NT2/D1 (cell line): ENCODE measurements around the gene AURKAIP1.
A peak's percentile ranks its signal among the peaks of the same experiment; 100 is the strongest.

ENCODE experiments used
- DNase-seq: peaks from one replicate; pipeline ENCODE4 v3.0.0-alpha.2; 2011; ENCODE audit warnings: low read depth, low spot score
- H3K27me3 ChIP-seq: 2 replicates; pipeline ENCODE4 v1.6.0; 2011; ENCODE audit warnings: mild to moderate bottlenecking; ENCODE audit not compliant: insufficient read length, insufficient read depth
- H3K36me3 ChIP-seq: 2 replicates; pipeline ENCODE4 v1.6.1; 2011; ENCODE audit warnings: mild to moderate bottlenecking, low read length, mixed read lengths; ENCODE audit not compliant: insufficient read depth, insufficient read length
- H3K4me1 ChIP-seq: 2 replicates; pipeline ENCODE4 v1.5.1; 2011; ENCODE audit not compliant: insufficient read depth, insufficient read length
- H3K4me3 ChIP-seq: 2 replicates; pipeline ENCODE4 v1.5.1; 2011; ENCODE audit warnings: low read depth; ENCODE audit not compliant: insufficient read length
- H3K9ac ChIP-seq: 2 replicates; pipeline ENCODE4 v1.6.0; 2011; ENCODE audit warnings: low read depth; ENCODE audit not compliant: insufficient read length
- H3K9me3 ChIP-seq: 2 replicates; pipeline ENCODE4 v1.5.1; 2011; ENCODE audit warnings: mild to moderate bottlenecking, low read length; ENCODE audit not compliant: insufficient read depth
- SUZ12 ChIP-seq: IDR thresholded peaks from 2 replicates; pipeline ENCODE4 v1.6.1; 2011; ENCODE audit not compliant: insufficient read length, insufficient read depth; ENCODE audit errors: extremely low read depth
- YY1 ChIP-seq: IDR thresholded peaks from 2 replicates; pipeline ENCODE4 v1.6.1; 2011; ENCODE audit not compliant: insufficient read length, insufficient read depth
- ZNF274 ChIP-seq: IDR thresholded peaks from 2 replicates; pipeline ENCODE4 v1.6.1; 2011; ENCODE audit warnings: mild to moderate bottlenecking, low read depth, low read length

The AURKAIP1 gene

DNA sequence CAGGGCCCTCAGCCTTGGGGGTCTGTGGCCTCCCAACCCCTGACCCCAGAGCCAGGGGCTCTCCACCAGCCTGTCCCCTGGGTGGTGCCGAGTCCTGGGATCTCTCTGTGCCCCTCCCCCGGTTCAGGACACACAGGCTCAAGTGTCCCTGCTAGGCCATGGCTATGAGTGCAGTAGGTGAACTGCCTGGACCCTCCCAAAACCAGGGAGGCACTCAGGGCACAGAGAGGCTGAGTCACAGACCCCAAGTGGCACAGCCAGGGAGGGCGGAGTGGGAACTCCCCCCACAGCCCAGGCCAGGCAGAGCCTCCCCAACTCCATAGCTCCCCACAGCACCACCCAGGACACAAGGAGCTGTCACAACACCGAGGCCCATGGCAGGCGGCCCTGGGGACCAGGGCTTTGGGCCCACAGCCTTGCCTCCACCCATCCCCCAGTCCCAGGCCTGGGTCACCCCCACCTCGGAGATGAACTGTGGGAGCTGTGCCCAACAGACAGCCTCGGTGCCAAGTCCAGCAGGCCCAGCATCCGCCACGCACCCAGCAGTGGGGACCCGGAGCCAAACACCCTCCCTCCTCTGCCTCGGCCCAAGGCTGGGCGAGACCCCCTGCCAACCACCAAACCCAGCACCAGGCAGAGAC lies 29.0 kb downstream of the AURKAIP1 start:
- Histone ChIP-seq H3K27me3 (no peaks in the 10 kb centered on the region), H3K9me3 (no peaks in the 10 kb centered on the region), H3K36me3 (peaks cover 13% of the 10 kb centered on the region), H3K4me3 (no peak overlapping the region), H3K9ac (peak overlapping the region; percentile 42), H3K4me1 (peaks cover 8% of the 10 kb centered on the region)
- TF ChIP-seq ZNF274 (no peak), SUZ12 (no peak), YY1 (no peak)
- no peak for DNase-seq

DNA sequence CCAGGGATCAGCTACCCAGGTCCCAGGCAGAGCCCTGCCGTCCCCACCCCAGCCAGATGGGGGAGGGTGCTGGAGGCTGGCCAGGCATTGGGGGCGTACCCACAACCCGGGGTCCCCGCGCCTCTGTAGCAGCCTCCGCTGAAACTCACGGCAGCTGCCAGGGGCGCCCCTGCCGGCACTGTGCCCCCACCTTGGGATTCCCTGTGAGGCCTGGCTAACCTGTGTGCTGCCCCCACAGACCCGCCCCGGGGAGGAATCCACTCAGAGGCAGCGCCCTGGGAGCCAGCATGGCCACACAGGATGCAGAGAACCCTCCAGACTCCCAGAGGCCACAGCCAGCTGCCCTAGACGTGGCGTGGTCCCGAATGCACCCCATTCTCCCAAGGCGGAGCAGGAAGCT lies 29.6 kb downstream of the AURKAIP1 start:
- H3K9ac ChIP-seq = peak overlapping the region; percentile 42
- DNase-seq = no peak
- TF ChIP-seq YY1 (no peak), SUZ12 (no peak), ZNF274 (no peak)
- no peaks in the 10 kb centered on the region for H3K27me3 ChIP-seq
- H3K36me3 ChIP-seq = peaks cover 19% of the 10 kb centered on the region
- H3K4me3 ChIP-seq = no peak overlapping the region
- H3K4me1 ChIP-seq = peaks cover 8% of the 10 kb centered on the region
- no peaks in the 10 kb centered on the region for H3K9me3 ChIP-seq

DNA sequence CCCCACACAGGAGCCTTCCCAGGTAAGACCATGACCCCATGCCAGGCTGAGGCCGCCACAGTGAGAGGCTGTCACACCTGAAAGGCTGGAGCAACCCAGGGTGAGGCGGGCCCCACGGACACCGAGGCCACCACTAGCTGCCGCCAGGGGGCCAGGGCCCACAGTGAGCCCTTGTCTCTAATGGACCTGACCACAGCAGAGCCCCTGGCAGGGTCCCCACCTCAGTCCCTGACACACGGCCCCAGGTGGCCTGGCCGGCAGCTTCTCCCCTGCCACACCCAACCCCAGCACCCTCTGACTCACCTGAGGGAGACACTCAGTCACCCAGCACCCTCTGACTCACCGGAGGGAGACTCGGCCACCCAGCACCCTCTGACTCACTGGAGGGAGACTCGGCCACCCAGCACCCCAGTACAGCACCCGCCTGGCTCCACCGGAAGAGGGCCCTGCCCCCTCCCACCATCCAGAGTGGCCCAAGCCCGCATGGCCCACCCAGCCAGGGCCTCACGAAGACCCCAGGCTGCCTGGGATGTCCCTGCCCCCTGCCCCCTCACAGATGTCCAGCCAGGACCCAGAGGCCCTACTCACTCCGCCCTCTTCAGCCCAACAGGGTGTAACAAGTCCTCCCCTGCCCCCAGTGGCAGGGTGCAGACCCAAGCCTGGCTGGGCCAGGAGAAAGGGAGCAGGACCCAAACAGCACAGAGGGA lies 30.2 kb downstream of the AURKAIP1 start:
- no peak for DNase-seq
- H3K36me3 ChIP-seq = peaks cover 24% of the 10 kb centered on the region
- H3K4me1 ChIP-seq = peaks cover 8% of the 10 kb centered on the region
- no peak for TF ChIP-seq SUZ12
- TF ChIP-seq ZNF274 = no peak
- no peak for TF ChIP-seq YY1
- peak overlapping the region; percentile 32 for H3K9ac ChIP-seq
- H3K9me3 ChIP-seq = no peaks in the 10 kb centered on the region
- no peak overlapping the region for H3K4me3 ChIP-seq
- no peaks in the 10 kb centered on the region for H3K27me3 ChIP-seq

DNA sequence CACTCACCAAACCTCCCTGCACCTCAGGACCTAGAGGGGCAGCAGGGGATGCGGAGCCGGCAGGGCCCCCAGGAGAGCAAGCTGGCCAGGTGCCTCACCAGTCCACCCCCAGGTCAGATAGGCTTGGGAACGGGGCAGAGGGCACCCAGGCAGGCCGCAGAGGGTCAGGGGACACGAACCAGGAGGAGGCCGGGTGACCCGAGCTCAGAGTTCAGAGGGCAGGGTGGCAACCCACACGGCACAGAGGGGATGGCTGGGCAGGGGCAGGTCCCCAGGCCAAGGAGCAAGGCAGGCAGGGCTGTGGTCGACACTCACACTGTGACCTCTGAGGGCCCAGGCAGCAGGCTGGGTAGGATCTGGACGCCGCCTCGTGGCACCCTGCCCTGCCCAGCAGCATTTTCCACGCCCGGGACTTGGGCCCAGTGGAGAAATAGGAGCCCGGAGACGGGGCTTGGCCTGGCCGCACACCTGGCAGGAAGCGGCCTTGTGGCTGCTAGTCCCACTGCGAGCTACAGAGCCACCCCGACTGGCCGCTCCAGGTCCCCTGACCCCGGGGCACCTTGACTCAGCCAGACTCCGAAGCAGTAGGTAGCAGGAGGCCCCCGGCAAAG lies 31.1 kb downstream of the AURKAIP1 start:
- Histone ChIP-seq H3K9me3 (no peaks in the 10 kb centered on the region), H3K9ac (no peak overlapping the region), H3K36me3 (peaks cover 27% of the 10 kb centered on the region), H3K4me3 (no peak overlapping the region), H3K27me3 (no peaks in the 10 kb centered on the region), H3K4me1 (peaks cover 8% of the 10 kb centered on the region)
- TF ChIP-seq ZNF274 (no peak), SUZ12 (no peak), YY1 (no peak)
- DNase-seq = no peak

DNA sequence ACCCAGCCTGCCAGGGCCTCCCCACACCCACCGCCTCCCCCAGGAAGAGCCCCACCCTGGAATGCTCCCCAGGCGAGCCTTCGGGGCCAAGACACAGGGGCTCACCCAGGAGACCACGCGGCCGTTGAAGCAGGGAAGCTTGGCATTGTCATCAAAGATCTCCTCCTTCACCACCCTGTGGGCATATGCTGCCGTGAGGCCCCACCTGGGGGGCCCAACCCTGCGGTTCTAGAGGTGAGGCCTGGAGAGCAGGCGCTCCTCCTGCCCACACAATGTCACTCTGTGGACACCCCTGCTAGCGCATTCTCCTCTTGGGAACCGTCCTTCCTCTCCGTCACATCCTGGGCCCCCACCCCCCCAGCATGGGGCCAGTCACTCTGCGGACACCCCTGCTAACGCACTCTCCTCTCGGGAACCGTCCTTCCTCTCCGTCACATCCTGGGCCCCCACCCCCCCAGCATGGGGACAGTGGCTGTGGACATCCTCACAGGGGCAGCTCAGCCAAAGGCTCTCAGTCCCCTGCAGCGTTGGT lies 32.4 kb downstream of the AURKAIP1 start:
- TF ChIP-seq SUZ12 (no peak), YY1 (no peak), ZNF274 (no peak)
- Histone ChIP-seq H3K4me3 (no peak overlapping the region), H3K9ac (no peak overlapping the region), H3K27me3 (no peaks in the 10 kb centered on the region), H3K4me1 (peaks cover 8% of the 10 kb centered on the region), H3K36me3 (peaks cover 34% of the 10 kb centered on the region), H3K9me3 (no peaks in the 10 kb centered on the region)
- DNase-seq = no peak

DNA sequence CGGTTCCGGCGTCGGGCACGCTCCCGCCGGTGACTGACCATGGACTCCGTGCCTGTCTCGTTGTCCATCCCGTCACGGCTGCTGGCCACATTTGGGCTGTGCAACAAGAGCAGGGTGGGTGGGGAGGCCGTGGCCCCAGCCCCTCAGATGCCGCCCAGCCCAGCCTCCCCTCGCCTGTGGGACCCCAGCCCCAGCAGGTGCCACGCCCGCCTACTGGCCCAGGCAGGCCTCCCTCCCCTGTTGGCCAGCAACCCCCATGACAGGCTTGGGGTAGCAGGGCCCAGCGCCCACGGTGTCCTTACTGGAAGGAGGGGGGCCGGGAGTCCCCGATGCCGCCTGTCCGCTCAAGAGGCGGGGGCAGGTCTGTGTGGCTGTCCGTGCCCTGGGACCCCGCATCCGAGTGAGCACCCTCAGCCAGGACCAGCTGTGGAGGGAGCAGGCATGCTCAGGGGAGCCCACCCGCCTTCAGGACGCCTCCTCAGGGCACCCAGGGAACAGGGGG lies 32.9 kb downstream of the AURKAIP1 start:
- no peak for DNase-seq
- Histone ChIP-seq H3K4me3 (no peak overlapping the region), H3K4me1 (peaks cover 8% of the 10 kb centered on the region), H3K36me3 (peaks cover 39% of the 10 kb centered on the region), H3K9ac (no peak overlapping the region), H3K9me3 (no peaks in the 10 kb centered on the region), H3K27me3 (no peaks in the 10 kb centered on the region)
- TF ChIP-seq SUZ12 = no peak

DNA sequence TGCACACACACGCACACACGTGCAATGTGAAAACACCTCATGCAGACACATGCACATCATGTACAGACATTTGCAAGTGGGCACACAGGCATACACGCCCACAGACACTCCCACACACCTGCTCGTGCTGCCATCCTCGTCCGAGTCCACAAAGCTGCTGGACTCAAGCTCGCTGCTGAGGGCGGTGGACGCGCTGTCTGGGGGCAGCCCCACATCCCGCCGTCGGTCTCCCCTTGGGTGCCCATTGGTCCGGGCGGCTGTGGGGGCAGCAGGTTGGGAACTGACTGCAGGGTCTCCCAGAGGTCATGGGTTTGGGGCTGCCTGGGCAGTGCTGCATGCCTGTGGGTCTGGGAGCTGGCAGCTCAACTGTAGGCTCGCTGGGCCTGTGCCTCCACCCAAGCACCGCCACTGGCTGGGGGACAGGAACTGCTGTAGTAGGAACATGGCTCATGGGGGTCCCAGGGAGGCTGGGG lies 33.4 kb downstream of the AURKAIP1 start:
- no peaks in the 10 kb centered on the region for H3K27me3 ChIP-seq
- H3K9me3 ChIP-seq = no peaks in the 10 kb centered on the region
- H3K4me1 ChIP-seq = peaks cover 8% of the 10 kb centered on the region
- no peak overlapping the region for H3K4me3 ChIP-seq
- H3K36me3 ChIP-seq = peaks cover 43% of the 10 kb centered on the region
- DNase-seq = no peak
- TF ChIP-seq SUZ12 (no peak), ZNF274 (no peak), YY1 (no peak)
- no peak overlapping the region for H3K9ac ChIP-seq
